Retina (tissue), 1 donor: Measurements from ENCODE around the gene PLA2G2D.
"Not testable (repeated sequence)": the region's sequence is repeated elsewhere in the genome, so short reads cannot be mapped to it uniquely, and the experiment has no call there.

Experiments
- DNase-seq: peaks from one replicate; pipeline ENCODE4 v3.0.0-alpha.2; 2016

Gene PLA2G2D

DNA sequence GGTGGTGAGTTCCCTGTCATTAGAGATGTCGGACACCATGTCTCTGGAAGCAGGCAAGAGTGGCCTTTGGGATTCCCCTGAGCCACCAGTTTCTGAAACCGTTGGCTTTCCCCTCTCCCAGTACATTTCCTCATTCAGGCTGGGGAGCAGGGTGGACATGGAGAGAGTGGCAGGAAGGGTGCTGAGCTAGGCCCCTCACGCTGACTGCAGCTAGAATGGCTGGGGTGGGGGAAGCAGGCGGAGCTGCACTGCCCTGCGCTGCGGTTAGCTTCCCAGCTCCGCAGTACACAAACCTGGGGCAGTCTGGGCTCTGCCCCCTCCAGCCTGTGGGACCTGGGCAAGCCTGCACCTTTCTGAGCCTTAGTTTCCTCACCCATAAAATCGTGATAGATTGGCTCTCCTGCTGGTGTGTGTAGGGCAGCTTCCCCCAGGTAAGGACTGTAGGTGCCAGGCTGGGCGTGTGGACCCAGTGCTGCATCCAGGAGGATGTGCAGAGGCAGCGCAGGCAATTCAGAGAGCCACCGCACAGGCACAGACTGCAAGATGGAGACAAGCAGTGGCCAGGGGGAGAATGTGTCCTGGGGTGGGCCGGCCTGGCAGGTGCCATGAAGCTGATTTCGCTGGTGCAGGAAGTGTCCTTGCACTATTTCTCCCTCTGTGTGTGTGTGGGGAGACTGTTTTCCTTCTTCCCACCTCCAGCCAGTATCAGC lies 22.8 kb upstream of the PLA2G2D start:
- no peak for DNase-seq

DNA sequence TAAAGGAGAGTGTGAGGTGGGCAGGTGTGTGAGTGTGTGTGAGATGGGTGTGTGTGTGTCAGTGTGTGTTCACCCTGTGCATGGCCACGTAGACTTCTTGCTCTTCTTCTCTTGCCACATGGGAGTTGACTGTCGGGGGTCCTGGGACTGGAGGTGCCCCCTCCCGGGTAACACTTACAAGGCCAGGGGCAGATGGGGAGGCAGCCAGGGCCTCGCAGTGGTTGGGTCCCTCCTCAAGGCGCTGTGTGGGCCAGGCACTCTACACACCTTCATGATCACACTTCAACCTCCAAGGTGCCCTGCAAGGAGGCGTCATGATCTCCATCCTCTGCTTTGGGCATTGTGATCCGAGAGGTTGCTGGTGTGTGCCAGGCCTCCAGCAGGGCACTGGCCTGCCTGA lies 22.1 kb upstream of the PLA2G2D start:
- DNase-seq = no peak

DNA sequence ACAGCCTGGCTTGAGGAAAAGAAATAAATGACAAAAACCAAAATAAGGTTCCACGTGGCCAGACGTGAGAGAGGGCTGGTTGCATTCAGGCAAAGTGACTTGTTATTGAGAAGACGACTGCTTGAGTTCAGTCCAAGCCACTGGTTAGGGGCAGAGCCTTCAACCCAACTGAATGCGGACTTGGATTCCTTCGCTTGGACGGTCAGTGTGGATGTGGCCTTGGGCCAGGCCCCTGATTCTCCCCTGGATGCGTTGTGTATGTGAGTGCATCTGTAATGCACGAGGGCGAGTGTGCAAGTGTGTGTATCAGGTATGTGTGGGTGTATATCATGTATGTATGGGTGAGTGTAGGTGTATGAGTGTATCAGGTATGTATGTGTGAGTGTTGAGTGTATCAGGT lies 21.7 kb upstream of the PLA2G2D start:
- no peak for DNase-seq

DNA sequence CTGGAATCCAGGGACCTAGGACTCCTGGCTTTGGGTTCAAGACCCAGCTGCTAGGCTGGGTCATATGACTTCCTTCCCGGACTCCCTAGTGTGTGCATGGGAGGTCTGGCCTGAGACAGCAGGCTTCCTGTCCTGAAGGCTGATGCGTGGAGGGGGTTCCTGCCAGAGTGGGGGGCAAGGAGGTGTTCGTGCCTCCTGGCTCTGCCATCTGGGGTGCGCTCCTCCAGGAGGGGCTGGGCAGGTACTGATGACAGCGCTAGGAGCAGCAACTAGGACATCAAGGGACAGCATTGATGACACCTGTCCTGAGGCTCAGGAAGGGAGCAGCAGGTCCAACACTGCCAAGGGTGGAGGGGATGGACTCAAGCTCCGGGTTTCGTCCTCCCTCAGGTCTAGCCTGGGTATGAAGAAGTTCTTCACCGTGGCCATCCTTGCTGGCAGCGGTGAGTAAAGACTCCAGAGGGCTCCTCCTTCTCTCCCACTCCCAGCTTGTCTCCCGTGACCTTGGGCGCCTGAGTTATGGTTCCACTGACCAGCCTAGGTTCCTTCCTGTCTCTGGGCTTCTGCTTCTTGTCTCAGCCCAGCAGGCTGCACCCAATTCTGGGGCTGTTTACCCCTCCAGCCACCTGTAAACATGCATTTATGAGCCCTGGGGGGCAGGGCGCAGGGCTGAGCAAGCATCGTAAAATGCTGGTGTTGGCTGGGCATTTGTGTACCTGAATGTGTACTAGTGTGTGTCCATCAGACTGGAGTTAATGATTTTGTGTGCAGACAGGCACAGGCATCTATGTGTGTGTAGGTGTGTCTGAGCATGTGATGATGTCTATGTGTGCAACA lies 20.7 kb upstream of the PLA2G2D start:
- no peak for DNase-seq

DNA sequence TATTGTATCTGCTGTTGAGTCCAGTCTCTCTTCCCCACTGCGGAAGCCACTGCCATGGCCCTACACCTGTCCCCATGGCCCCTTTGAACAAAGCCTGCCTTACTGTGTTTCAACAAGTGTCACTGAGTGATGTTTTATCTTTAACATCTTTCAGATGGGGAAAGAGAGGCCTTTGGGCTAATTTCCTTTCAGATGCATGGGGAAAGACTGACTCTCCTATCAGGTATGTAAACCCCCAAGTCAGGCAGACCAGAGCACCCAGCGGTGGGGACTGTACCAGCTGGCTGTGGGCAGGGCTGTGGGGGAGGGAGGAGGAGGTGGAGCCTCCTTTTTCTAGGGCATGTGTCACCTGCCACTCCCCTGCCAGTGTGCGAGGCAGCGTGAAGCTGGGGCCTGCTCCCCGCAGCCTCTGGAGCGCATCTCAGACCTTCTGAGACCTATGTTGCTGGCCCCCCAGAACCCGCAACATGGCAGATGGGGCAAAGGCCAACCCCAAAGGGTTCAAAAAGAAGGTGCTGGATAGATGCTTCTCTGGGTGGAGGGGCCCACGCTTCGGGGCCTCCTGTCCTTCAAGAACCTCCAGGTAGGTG lies 19.7 kb upstream of the PLA2G2D start, which contains the start of gene PLA2G2F:
Gene PLA2G2F, plus strand, starts transcription at position 363 of the 590 bp plus-strand sequence. Its CDS starts 105 bp downstream, at position 468.
- DNase-seq = no peak

DNA sequence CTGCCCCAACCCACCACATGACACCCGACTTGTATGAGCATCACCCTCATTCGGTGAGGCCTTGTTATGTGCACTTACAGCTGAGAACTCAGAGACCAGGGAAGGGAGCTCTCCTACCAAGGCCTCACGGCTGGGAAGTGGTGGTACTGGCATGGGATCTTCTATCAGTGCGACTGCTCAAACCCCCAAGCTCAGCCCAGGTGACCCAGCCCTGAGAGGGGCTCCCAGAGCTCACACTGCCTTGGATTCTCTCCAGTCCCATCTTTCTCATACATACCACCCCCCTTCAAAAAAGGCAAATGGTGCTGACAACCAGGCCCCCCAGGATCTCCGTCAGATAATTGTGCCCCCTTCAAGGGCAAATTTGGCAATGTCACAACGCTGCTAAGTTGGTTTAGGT lies 19.0 kb upstream of the PLA2G2D start:
- no peak for DNase-seq

DNA sequence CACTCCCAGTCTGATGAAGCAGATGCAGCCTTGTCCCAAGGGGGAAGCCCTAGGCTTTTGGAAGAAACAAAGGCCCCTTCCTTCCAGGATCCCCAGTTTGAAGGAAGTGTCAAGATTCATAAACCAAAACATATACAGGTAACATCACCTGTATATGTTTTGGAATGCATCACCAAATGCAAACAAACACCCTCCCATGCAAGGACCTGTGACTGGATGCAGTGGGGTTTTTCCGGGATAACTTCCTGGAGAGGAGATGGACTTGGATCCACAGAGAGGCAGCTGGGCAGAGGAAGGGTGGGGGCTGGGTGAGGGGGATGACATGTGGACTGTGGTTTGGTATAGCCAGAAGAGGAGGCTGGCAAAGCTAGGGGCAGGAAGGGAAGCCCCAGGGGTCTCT lies 18.3 kb upstream of the PLA2G2D start:
- no peak for DNase-seq

DNA sequence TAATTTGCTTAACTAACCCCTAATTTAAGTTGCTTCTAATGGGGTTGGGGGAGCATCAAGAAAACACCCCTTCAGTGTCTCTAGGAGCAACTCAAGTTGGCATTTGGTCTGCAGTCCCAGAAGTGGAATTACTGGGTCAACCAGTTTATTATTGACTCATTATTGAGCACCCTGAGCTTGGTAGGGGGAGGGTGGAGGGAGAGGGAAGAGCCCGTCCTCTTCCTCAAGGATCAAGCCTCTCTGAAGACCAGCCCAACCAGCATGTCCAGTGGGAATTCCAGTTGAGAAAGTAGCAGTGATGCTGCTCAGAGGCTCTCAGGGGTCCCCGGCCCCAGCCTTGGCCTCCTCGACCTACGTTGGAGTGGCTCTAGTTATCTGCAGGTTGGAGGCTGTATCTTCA lies 17.7 kb upstream of the PLA2G2D start:
- no peak for DNase-seq

DNA sequence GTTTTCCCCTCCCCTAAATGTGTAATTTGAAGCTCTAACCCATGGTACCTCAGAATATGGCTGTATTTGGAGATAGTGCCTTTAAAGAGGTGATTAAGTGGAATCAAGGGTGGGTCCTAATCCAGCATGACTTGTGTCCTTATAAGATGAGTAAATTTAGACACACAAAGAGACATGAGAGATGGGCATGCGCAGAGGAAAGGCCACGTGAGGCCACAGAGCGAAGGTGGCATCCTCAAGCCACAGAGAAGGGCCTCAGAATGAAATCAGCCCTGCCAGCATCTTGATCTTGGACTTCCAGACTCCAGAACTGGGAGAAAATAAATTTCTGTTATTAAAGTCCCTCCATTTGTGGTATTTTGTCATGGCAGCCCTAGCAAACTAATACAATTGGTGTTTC lies 16.9 kb upstream of the PLA2G2D start:
- DNase-seq = no peak

DNA sequence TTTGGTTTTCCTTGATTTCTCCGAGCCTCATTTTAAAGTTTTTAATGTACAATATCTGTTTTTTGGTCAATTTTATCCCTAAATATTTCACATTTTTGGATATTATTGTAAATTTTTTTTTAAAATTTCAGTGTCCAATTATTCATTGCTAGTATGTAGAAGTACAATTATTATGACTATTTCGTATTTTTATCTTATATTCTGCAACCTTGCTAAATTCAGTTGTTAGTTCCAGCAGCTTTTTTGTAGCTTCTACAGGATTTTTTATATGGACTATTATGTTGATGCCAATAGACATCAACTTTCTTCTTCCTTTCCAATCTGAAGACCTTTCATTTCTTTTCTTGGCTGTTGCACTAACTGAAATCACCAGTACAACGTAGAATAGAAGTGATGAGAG lies 15.7 kb upstream of the PLA2G2D start:
- no peak for DNase-seq

DNA sequence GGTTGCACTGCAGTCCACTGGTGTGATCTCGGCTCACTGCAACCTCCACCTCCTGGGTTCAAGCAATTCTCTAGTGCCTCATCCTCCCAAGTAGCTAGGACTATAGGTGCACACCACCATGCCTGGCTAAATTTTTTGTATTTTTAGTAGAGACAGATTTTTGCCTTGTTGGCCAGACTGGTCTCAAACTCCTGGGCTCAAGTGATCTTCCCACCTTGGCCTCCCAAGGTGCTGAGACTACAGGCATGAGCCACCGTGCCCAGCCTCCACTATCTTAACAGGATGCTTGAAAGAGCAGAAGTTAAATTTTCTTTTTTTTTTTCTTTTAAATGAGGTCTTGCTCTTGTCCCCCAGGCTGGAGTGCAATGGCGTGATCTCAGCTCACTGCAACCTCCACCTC lies 11.2 kb upstream of the PLA2G2D start:
- not testable (repeated sequence) for DNase-seq

DNA sequence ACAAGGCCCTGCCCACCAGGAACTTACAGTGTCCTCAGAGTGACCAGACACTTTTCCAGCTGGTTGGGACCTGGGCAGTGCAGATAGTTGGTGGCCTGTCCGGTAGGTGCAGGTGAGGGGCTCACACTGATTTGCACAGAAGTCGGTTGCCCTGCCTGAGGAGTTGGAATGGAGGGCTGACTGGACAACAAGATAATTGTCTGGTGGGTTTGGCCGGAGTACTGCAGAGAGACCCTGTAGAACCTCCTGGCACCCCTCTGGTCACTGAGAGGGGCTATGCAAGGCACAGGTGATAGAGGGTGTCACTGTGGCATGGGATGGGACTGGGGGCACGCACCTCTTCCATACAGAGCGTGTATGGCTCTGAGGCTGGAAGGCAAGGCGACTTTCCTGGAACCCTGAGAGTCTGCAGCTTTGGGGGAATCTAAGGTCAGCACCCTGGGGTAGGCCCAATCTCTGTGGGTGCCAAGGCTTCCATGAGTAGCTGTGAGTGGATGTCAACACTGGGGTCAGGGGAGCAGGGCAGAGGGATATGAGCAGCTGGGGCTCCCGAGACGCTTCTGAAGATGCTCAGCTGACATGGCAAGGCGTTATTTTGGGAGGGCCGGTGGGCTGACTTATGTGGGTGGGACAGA lies 7.6 kb upstream of the PLA2G2D start:
- no peak for DNase-seq

DNA sequence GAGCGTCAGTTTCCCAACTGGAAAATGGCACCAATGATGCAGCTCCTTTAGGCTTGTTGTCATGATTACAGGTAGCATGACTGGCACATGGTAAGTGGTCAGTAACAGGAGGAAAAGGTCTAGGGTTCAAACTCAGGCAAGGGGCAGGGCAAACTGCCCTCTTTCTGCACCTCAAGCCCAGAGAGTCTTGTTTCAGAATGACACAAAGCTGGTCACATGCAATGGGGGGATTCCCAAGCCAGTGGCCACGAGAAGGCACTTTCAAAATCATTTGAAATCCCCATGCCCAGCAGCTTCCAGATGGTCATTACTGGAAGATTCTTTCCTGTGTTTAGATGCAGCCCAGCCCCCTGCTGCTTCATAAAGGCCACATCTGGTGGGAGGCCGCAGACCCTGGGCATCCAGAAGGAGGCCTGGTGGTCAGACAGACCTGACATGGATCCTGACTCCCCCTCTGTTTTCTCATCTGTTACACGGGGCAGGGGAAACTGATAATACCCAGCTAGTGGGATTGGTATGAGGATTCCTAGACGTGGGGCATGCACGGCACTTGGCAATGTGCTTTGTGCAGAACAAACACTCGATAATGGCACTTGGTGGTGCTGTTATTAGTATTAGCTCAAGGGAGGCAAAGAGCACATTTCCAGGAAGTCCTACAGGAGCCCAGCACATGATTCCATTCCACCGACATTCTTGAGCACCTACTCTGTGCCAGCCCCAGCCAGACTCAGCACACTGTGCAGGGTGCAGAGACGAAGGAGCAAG lies 6.9 kb upstream of the PLA2G2D start:
- no peak for DNase-seq

DNA sequence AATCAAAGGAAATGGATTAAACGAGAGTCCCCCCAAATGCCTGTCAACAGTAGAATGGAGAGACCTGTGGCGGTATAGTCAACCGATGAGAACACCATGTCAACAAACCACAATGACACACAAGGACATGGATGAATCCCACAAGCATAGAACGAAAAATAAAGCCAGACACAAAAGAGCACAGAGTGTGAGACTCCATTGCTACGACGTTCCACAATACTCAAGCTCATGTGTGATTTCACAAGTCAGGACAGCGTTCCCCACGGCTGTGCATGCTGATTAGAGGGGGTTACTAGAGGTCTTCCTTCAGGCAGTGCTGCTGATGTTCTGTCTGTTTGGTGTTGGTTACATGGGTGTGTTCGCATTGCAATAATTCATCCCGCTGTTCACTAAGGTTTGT lies 5.8 kb upstream of the PLA2G2D start:
- DNase-seq = no peak

DNA sequence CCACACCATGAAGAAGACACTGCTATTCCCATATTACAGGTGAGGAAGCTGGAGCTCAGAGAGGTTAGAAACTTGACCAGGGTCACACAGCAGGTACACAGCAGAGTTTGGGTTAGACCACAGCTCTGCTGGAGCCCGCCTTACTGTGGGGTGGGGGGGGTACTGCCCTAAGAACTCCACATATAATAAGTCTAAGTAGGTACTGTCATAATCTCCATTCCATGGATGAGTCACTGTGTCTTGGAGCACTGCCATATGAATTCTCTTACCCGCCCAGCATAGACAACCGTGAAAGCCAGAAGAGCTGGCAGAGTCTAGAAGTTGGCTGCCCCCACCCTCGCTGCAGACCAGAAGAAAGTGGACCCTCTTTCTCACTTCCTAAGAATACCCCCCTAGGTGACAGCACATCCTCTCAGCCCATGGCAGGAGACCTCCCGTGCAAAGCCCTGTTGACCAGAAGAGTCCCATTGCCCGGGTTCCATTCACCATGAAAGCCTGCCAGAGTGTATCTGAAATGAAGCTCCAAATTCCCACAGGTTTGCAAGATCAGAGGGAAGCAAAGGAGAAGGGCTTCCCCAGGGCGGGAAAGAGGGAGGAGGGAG lies 5.2 kb upstream of the PLA2G2D start:
- DNase-seq = no peak

DNA sequence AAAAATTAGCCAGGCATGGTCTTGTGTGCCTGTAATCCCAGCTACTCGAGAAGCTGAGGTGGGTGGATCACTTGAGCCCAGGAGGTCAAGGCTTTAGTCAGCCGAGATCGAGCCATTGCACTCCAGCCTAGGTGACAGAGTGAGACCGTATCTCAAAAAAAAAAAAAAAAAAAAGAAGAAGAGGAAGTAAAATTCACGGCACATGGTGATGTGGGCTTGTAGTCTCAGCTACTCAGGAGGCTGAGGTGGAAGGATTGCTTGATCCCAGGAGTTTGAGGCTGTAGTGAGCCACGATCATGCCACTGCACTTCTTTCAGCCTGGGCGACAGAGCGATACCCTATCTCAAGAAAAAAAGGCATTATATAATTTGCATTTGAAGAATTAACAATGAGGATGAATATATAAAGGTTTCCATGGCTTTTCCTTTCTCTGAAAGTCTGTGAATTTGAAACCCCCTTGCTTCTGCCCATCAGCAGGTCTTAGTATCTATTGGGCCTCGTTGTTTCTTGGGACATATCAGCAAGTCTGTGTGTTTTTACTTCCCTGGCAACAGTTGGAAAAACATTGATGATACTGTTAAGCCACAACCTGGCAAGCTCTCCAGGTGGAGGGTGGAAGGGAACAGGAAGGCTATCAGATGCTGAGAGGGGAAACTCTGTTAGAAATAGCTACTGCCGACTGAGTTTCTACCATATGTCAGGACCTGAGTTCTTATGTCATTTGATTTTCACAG lies 4.6 kb upstream of the PLA2G2D start:
- DNase-seq = no peak

DNA sequence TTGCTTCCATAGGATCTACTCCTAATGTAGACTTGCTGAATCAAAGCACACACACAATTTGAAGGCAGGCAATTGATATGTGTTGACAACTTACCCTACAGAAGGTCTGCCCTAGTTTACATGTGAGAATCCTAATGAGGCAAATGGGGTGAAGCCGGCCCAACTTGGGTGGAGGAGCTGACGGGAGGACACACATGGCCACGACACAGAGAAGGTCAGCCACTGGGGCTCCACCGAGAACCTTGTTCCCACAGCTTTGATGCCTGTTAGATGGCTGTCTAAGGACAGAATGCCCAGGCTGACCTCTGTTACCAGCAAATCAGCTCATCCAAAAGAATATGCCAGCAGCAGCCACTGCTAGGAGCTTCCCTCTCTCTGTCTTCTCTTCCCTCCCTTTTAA lies 1.5 kb upstream of the PLA2G2D start:
- no peak for DNase-seq

DNA sequence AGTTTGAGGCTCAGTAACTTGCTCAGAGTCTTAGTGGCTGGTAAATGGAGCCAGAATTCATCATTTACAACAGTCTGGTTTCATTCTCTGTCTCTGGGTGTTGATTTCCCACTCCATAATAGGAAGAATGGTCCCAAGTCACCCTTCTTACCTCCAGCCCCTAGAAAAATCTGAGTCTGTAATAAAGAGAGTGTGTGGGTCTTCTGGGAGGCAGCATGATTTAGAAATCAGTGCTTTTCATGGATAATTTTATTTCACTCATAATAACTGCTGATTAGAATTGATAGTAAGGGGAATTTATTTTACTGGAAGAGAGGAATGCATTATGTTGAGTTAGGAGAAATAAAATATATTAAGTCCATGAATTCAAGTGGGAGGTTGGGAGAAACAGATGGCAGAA lies 2.1 kb downstream of the PLA2G2D start:
- DNase-seq = no peak

DNA sequence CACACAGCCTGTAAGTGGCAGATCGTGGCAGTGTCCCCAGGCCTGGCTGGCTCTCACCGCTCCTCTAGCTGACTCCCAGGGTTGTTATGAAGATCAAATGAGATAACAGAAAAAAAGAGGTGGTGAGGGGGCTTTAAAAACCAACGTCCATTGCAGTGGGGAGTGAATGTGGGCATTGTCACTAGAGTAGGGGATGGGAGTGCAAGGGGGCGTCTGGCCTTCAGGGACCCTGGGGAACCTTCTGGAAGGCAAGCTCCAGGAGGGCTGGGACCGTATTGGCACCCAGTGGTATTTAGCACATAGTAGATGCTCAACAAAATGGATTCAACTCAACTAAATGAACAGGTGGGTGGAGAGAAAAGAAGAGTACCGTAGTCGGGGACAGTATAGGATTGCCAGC lies 3.4 kb downstream of the PLA2G2D start:
- DNase-seq = no peak

DNA sequence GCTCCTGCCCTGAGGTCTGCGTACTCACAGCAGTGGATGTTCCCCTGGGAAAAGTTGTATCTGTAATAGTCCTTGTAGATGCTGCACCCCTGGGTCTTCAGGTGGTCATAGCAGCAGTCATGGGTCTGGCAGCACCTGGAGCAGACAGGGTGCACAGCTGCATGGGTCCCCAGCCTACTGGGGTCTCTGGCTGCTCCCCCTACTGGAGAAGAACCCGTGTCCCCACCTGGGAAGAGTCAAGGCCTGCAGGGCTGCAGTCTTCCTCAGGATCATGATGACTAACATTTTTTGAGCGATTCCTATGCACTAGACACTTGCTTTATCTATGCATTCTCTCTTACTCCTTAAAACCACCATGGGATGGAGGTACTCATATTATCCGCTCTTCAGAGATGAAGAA lies 3.9 kb downstream of the PLA2G2D start:
- DNase-seq = no peak

DNA sequence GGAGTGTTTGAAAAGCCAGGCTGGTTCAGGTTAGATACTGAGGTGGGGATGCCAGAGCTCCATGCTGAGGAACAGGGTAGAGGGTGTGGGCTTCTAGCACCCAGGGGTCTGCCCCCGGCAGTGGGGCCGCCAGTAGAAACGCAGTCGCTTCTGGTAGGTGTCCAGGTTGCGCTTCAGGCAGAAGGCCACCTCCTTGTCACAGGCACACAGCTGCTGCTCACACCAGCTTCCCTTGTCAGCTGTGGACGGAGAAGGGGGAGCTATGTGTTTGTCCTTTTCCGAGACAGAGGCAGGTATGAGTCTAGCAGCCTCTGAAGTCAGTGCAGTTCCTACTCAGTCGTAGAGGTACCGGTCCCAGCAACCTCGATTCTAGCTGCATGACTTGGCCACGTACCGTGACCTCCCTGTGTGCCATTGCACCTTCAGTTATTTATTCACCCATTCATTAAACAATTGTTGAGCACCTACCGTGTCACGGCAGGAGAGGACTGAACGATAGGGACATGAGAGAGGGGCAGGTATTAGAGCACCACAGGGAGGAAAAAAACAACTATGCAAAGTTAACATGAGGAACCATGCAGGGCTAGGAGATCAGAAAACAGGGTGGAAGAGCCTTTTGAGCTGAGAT lies 5.2 kb downstream of the PLA2G2D start:
- DNase-seq = no peak
